Measurements from ENCODE around the gene FEM1A.
"Not testable (repeated sequence)": the region's sequence is repeated elsewhere in the genome, so short reads cannot be mapped to it uniquely, and the experiment has no call there.

Gene FEM1A

GRCh38 chr19:4776436-4777211, 14.9 kb upstream of the FEM1A start:
- no peak for TF ChIP-seq CTCF (IDR thresholded peaks at IDR 0.05; ENCODE audit: low read depth, low read length)
- DNase-seq (ENCODE audit: extremely low read depth, low read depth): no peak

- DNase-seq (ENCODE audit: extremely low read depth, low read depth): not testable (repeated sequence)
Measured at GRCh38 chr19:4778124-4778523, 13.4 kb upstream of the FEM1A start.

- no peak for DNase-seq (ENCODE audit: extremely low read depth, low read depth)
Measured at GRCh38 chr19:4780860-4781259, 10.7 kb upstream of the FEM1A start.

GRCh38 chr19:4781801-4782200, 9.7 kb upstream of the FEM1A start:
- TF ChIP-seq CTCF (IDR thresholded peaks at IDR 0.05; ENCODE audit: low read depth, low read length): no peak
- no peak for DNase-seq (ENCODE audit: extremely low read depth, low read depth)

More at GRCh38 chr19:4780860-4781259, 10.7 kb upstream of the FEM1A start:
- no peak for TF ChIP-seq CTCF (IDR thresholded peaks at IDR 0.05; ENCODE audit: low read depth, low read length)

- DNase-seq (ENCODE audit: extremely low read depth, low read depth): not testable (repeated sequence)
Measured at GRCh38 chr19:4786412-4787016, 5.0 kb upstream of the FEM1A start.

GRCh38 chr19:4792019-4792865, 708 bp downstream of the FEM1A start:
- not testable (repeated sequence) for DNase-seq (ENCODE audit: extremely low read depth, low read depth)

- DNase-seq (ENCODE audit: extremely low read depth, low read depth): not testable (repeated sequence)
Measured at GRCh38 chr19:4792866-4793195, 1.3 kb downstream of the FEM1A start.

GRCh38 chr19:4793278-4793677, 1.7 kb downstream of the FEM1A start:
- not testable (repeated sequence) for DNase-seq (ENCODE audit: extremely low read depth, low read depth)

- no peak for DNase-seq (ENCODE audit: extremely low read depth, low read depth)
- TF ChIP-seq CTCF (IDR thresholded peaks at IDR 0.05; ENCODE audit: low read depth, low read length): no peak
Measured at GRCh38 chr19:4794971-4795370, 3.4 kb downstream of the FEM1A start.

GRCh38 chr19:4795400-4795799, 3.9 kb downstream of the FEM1A start:
- TF ChIP-seq CTCF (IDR thresholded peaks at IDR 0.05; ENCODE audit: low read depth, low read length): no peak
- DNase-seq (ENCODE audit: extremely low read depth, low read depth): no peak
